ENCODE data around the gene SALL1. TPM values are rescaled to one million over a fixed set of nuclear protein-coding genes. Genes with fewer than 3 reads are reported as not detected.

SALL1 gene
- total and polyA plus RNA-seq, 9 of the 15 experiments (the other 6 are each of a cell fraction or from before 2014, with no cell fraction given) = not detected

DNA sequence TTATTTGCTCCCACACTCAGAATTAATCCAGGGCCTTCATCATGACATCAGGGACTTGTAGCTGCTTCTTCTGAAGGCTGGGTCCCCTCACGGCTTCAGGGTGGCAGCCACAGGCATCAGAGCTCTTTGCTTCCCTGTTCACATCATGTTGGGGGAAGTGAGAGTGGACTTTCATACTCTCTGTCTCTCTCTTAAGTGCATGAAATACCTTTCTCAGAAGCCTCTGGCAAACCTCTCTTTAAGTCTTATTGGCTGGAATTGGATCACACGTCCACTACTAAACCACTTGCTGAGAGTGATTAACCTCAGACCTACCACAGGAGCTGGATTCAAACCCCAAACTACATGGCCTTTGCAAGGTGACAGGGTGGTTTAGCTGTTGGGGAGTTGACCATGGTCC, 17.7 kb upstream of the SALL1 start (continued):
- TF ChIP-seq, protein P1, sequence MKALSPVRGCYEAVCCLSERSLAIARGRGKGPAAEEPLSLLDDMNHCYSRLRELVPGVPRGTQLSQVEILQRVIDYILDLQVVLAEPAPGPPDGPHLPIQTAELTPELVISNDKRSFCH (CRISPR knock-in tag; IDR thresholded peaks at IDR 0.05) = no peak
- TF ChIP-seq, protein P1 (tag; IDR thresholded peaks at IDR 0.05) = no peak
- TF ChIP-seq LEF1 (IDR thresholded peaks at IDR 0.05) (no peak), CCAR2 (IDR thresholded peaks at IDR 0.05; ENCODE audit: low read depth, low read length) (no peak)

DNA sequence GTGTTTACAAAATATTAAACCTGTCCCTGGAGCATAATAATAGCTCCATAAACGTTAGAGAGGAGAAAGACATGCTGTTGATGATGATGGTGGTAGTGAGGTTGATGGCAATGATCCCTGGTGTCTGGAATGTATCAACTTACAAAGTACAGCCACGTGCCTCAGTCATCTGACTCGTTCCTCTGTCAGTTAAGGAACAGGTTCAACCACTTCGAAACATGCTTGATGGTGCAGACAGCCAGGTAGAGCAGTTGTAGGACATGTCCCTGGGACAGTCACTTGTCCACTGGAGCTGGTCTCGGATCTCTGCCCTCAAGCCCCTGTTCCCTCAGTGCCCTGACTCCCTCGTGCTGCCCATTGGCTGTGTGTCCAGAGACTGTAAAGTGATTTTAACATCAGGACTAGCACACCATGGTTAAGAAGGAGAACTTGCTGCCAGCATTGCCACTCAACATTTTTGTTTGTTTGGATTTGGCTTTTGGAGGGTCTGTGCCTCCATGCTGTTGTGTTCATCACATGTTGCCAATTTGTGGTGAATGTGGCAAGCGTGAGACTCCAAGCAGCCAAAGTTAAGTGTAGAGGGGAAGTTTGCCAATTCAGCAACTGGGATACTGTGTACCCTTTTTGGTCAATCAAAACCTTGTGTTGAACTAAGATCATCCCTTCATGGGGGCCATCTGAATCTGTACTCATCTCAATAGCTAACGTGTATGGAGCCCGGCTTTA, 16.3 kb upstream of the SALL1 start:
- Histone ChIP-seq H3K4me1 (replicated peaks in 1 of 2; ENCODE audit: control insufficient read depth in 2 of 2, insufficient read depth in 2 of 2, low read length in 2 of 2) (no peaks in the 10 kb centered on the region), H2AFZ (ENCODE audit: low read depth, low read length) (no peak overlapping the region), H3K9me3 (replicated peaks; ENCODE audit: control insufficient read depth, insufficient read depth, low read depth, low read length) (no peaks in the 10 kb centered on the region), H3K79me2 (ENCODE audit: control insufficient read depth, insufficient read depth, low read length) (no peaks in the 10 kb centered on the region), H3K27me3 (ENCODE audit: control insufficient read depth in 2 of 2, insufficient read depth in 2 of 2, low read length in 2 of 2) (no peaks in the 10 kb centered on the region), H3K36me3 (ENCODE audit: control insufficient read depth, insufficient read depth, low read length) (no peaks in the 10 kb centered on the region), H3K4me3 (no peak overlapping the region), H3K4me2 (ENCODE audit: insufficient read depth, low read length) (no peak overlapping the region), H3K9ac (ENCODE audit: insufficient read depth in 1 of 2, low read depth in 2 of 2, low read length in 2 of 2) (no peak overlapping the region), H3K27ac (ENCODE audit: extremely low read depth, low read depth, low read length) (no peak overlapping the region), H3K9me1 (ENCODE audit: control insufficient read depth, insufficient read depth, low read length) (no peaks in the 10 kb centered on the region), H4K20me1 (replicated peaks; ENCODE audit: control insufficient read depth, insufficient read depth, low read length) (no peaks in the 10 kb centered on the region)
- intact Hi-C loops (cut with micrococcal nuclease) (no loop called here), in situ Hi-C loops (cut with MboI) (no loop called here)
- POLR2A ChIA-PET = interaction anchor here (1.4 kb wide), 1 partner anchor 10 kb away, joined by 3 read pairs; no protein-coding TSS in a partner anchor
- ATAC-seq (no peak), DNase-seq (ENCODE audit: extremely low read depth in 1 of 4, low spot score in 3 of 4) (no peak), FAIRE-seq (no peak)
- no TSS peak for BruUV-seq (replicated peaks)
- under 1% methylated on average over 9 of the region's 9 CpGs for WGBS (ENCODE audit: insufficient coverage, low coverage, missing lambda C conversion rate)
- CTCF ChIA-PET (ENCODE audit: low intra/inter-chr PET ratio) = no interaction called here
- TF ChIP-seq ASH1L (IDR thresholded peaks at IDR 0.05; ENCODE audit: borderline replicate concordance, low read depth, partially characterized antibody) = no peak
- TF ChIP-seq, protein P2, sequence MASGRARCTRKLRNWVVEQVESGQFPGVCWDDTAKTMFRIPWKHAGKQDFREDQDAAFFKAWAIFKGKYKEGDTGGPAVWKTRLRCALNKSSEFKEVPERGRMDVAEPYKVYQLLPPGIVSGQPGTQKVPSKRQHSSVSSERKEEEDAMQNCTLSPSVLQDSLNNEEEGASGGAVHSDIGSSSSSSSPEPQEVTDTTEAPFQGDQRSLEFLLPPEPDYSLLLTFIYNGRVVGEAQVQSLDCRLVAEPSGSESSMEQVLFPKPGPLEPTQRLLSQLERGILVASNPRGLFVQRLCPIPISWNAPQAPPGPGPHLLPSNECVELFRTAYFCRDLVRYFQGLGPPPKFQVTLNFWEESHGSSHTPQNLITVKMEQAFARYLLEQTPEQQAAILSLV (tag; IDR thresholded peaks at IDR 0.05) = no peak
- no peak for TF ChIP-seq ZNF780A (CRISPR knock-in tag; IDR thresholded peaks at IDR 0.05)
- TF ChIP-seq, protein P3, sequence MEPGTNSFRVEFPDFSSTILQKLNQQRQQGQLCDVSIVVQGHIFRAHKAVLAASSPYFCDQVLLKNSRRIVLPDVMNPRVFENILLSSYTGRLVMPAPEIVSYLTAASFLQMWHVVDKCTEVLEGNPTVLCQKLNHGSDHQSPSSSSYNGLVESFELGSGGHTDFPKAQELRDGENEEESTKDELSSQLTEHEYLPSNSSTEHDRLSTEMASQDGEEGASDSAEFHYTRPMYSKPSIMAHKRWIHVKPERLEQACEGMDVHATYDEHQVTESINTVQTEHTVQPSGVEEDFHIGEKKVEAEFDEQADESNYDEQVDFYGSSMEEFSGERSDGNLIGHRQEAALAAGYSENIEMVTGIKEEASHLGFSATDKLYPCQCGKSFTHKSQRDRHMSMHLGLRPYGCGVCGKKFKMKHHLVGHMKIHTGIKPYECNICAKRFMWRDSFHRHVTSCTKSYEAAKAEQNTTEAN (CRISPR knock-in tag; IDR thresholded peaks at IDR 0.05) = no peak
- TF ChIP-seq, protein P4, sequence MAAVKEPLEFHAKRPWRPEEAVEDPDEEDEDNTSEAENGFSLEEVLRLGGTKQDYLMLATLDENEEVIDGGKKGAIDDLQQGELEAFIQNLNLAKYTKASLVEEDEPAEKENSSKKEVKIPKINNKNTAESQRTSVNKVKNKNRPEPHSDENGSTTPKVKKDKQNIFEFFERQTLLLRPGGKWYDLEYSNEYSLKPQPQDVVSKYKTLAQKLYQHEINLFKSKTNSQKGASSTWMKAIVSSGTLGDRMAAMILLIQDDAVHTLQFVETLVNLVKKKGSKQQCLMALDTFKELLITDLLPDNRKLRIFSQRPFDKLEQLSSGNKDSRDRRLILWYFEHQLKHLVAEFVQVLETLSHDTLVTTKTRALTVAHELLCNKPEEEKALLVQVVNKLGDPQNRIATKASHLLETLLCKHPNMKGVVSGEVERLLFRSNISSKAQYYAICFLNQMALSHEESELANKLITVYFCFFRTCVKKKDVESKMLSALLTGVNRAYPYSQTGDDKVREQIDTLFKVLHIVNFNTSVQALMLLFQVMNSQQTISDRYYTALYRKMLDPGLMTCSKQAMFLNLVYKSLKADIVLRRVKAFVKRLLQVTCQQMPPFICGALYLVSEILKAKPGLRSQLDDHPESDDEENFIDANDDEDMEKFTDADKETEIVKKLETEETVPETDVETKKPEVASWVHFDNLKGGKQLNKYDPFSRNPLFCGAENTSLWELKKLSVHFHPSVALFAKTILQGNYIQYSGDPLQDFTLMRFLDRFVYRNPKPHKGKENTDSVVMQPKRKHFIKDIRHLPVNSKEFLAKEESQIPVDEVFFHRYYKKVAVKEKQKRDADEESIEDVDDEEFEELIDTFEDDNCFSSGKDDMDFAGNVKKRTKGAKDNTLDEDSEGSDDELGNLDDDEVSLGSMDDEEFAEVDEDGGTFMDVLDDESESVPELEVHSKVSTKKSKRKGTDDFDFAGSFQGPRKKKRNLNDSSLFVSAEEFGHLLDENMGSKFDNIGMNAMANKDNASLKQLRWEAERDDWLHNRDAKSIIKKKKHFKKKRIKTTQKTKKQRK (IDR thresholded peaks at IDR 0.05; ENCODE audit: borderline replicate concordance, low read depth, low read length) = no peak
- TF ChIP-seq ZNF124 (CRISPR knock-in tag; IDR thresholded peaks at IDR 0.05) = no peak
- no peak for TF ChIP-seq ZNF253 (CRISPR knock-in tag; conservative IDR thresholded peaks at IDR 0.05)
- TF ChIP-seq, protein P5, sequence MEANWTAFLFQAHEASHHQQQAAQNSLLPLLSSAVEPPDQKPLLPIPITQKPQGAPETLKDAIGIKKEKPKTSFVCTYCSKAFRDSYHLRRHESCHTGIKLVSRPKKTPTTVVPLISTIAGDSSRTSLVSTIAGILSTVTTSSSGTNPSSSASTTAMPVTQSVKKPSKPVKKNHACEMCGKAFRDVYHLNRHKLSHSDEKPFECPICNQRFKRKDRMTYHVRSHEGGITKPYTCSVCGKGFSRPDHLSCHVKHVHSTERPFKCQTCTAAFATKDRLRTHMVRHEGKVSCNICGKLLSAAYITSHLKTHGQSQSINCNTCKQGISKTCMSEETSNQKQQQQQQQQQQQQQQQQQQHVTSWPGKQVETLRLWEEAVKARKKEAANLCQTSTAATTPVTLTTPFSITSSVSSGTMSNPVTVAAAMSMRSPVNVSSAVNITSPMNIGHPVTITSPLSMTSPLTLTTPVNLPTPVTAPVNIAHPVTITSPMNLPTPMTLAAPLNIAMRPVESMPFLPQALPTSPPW (CRISPR knock-in tag; IDR thresholded peaks at IDR 0.05) = no peak
- TF ChIP-seq ZNF445 (CRISPR knock-in tag; IDR thresholded peaks at IDR 0.05; ENCODE audit: low read depth) = no peak

Data from K562 (cell line).